GM12864 (cell line): ENCODE results near the gene SLC27A4.

Experiments used
- DNase-seq: peaks from one replicate; pipeline ENCODE4 v3.0.0-alpha.2; 2011; ENCODE audit warnings: low read depth
- H3K4me3 ChIP-seq: 2 replicates; pipeline ENCODE4 v1.5.1; 2011; ENCODE audit warnings: mild to moderate bottlenecking, low read depth, low read length, control low read depth
- TF ChIP-seq, protein P1 (sequence below): IDR thresholded peaks from 2 replicates; pipeline ENCODE4 v1.5.1; 2011; ENCODE audit warnings: low read depth, mild to moderate bottlenecking, moderate library complexity, low read length, control low read depth, inconsistent platforms; ENCODE audit errors: missing control alignments

The SLC27A4 gene

DNA sequence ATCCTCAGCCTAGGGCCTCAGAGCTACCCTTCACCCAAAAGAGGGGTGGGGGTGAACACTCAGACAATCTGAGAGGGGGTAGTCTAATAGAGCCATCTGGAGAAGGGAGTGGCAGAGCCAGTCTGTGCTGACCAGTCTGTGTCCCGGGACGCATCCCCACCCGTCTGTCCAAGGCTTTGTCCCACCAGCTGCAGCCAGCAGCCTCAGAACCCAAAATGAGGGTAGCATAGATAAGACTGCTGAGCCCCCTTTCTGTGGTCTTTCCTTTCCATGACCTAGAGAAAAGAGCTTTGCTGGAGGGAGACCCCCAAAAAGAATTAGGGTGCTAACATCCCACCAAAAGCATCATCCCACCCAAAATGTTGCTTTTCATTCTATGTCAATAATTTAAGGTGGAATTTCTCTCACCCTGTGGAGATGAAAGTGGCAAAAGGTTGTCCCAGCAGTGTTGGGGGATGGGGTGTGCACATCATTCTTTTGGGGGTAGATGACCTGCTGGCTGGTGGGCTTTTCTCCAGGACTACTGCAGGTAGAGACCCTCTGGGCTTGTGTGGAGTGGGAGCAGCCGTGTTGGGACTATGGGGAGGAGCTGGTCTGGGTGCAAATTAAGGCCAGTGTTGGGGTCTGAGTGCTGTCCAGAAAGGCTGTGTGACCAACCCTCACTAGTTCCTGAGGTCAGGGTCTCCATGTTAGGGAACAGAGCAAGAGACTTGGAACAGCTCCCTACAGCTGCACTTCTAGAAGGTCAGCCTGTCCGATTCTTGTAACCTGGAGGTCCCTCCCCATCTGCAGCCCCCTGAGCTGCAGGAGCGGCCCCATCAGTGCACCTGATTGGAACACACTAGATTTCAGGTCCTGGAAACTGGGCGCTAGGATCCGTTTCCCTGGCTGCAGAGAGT, 50.7 kb downstream of the SLC27A4 start:
- DNase-seq = no peak
- TF ChIP-seq, protein P1, sequence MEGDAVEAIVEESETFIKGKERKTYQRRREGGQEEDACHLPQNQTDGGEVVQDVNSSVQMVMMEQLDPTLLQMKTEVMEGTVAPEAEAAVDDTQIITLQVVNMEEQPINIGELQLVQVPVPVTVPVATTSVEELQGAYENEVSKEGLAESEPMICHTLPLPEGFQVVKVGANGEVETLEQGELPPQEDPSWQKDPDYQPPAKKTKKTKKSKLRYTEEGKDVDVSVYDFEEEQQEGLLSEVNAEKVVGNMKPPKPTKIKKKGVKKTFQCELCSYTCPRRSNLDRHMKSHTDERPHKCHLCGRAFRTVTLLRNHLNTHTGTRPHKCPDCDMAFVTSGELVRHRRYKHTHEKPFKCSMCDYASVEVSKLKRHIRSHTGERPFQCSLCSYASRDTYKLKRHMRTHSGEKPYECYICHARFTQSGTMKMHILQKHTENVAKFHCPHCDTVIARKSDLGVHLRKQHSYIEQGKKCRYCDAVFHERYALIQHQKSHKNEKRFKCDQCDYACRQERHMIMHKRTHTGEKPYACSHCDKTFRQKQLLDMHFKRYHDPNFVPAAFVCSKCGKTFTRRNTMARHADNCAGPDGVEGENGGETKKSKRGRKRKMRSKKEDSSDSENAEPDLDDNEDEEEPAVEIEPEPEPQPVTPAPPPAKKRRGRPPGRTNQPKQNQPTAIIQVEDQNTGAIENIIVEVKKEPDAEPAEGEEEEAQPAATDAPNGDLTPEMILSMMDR = no peak
- H3K4me3 ChIP-seq = no peak overlapping the region

DNA sequence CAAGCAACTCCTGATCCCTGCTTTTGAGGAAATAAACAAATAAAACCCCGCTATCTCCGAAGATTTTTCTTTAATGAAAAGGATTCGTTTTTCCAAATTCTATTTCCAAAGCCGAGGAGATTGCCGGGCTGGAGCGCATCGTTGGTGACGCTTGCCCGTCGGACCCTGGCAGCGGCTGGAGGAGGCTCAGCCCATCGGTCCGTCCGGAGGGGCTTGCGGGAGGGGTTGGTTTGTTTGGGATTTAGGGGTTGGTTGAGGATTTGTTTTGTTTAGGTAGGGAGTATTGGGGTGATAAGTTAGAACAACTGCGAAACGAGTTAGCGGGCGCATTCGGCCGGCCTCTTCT, 51.6 kb downstream of the SLC27A4 start:
- no peak for DNase-seq
- no peak overlapping the region for H3K4me3 ChIP-seq
- TF ChIP-seq, protein P1 = no peak

DNA sequence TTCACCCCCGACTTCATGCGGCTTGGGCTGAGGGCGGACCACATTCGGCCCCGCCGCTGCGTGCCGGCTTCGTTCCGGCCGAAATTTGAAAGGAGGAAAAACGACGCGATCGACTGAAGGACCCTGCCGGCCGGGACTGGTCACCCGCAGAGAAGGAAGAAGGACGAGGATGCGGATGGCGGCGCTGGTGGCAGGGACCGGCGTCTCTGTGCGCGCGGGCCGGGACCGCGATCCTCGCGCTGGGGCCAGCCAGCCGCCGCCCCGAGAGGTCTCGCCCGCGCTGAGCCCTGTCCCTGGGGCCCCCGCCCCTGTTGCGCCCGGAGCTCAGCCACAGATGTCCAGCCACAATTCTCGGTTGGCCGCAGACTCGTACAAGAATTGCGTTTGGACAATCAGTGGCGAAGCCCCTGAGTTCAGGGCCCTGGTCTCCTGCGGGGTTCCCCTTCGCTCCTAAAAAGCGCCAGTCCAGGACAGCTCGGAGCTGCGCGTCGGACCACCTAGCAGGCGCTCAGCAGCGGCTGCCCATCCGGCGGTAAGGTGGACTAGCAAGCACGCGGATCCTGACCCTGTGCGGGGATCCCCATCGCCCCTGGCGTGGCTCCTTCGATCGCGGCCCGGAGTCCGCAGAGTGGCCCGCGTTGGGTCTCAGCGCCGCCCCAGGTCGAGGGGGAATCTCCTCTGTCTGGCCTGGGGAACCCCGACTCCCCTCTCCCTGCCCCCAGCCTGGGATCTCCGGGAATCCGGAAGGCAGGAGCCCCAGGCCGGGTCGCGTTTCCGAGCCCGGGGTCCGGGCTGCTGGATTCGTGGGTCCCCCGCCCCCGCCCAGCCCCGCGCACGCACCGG, 52.2 kb downstream of the SLC27A4 start:
- TF ChIP-seq, protein P1 = no peak
- DNase-seq = no peak
- H3K4me3 ChIP-seq = no peak overlapping the region

DNA sequence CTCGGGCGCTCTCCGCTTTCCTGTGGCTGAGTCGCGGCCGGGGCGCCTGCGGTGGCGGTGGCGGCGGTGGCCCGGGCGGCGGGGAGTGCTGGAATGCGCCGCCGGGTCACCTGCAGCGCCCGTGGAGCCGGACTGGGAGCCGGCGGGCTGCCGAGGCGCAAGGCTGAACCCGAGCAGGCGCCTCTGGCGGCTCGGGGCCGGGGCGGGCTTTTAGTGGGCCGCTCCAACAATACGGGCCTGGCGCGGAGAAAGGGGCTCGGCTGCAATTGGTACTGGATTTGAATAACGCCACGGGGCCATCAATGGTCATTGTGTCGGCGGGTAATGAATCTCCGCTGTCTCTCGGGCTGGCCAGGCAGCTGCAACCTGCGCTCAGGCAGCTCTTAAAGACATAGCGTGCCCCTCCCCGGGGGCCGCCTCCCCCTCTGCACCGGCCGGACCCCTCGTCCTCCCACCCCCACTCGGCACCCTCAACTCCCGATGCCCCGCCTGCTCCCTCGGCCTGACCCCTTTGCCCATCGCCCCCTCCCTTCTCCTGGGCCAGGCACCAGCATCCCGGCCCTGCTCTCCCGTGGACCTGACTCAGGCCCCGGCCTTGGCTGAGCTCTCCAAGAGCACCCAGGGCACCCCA, 52.9 kb downstream of the SLC27A4 start:
- no peak overlapping the region for H3K4me3 ChIP-seq
- no peak for DNase-seq
- TF ChIP-seq, protein P1 = no peak

DNA sequence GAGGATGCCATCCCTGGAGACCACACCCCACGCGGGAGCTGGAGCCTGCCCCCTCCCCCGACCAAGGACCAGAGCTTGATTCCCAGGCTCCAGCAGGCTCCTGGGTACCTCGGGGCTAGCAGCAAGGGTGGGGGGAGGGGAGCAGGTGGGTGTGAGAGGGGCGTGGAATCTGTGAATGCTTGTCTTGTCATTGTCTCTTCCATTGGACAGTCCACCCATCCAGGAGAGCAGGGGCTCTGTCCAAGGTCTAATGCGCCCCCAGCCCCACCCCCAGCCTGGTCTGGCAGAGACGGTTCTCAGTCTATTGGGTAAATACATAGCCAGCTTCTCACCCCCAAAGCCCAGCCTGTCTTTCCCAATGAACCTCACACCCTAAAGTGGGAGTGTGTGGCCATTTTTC, 53.6 kb downstream of the SLC27A4 start:
- TF ChIP-seq, protein P1 = no peak
- no peak for DNase-seq
- no peak overlapping the region for H3K4me3 ChIP-seq

DNA sequence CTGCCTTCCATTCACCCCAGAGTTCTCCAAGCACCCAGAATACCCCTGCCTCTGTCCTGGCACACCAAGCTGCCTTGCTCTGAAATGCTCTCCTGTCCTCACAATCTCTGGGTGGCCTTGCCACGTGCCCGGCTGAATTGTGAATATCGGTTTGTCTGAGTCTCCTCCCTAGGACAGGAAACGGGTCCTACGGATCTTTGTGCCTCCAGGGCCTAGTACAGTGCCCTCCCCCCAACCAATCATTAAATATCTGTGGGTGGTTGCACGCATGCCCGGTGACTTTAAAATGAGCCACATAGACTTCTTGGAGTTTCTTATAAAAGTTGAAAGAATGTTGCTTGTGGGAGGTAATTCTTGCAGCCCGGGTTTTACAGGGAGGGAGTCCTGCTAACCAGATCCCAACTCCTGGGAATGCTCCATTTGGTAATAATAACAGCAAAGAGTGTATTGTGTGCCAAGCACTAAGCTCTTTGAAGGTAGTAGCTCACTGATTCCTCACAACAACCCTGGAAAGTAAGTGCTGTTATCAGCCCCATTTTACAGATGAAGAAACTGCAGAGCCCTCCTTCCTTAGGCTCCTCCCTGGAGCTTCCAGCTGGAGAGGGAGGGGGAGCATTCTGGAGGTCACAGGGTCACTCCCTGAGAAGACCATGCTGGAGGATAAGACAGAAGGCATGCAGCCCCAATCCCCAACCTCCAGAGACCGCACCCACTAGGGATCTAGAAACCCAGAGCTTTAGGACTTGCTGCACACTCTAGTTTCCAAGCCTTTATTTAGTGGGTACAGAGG, 54.2 kb downstream of the SLC27A4 start:
- TF ChIP-seq, protein P1 = no peak
- H3K4me3 ChIP-seq = no peak overlapping the region
- no peak for DNase-seq
